Measurements from ENCODE around the gene TRAP1. TPM values are rescaled to one million over a fixed set of nuclear protein-coding genes. Genes with fewer than 3 reads are reported as not detected.
"Not testable (repeated sequence)": the region's sequence is repeated elsewhere in the genome, so short reads cannot be mapped to it uniquely, and the experiment has no call there.

Gene TRAP1
- total RNA-seq, 1 donor from 2014 or later = 111 TPM

DNA sequence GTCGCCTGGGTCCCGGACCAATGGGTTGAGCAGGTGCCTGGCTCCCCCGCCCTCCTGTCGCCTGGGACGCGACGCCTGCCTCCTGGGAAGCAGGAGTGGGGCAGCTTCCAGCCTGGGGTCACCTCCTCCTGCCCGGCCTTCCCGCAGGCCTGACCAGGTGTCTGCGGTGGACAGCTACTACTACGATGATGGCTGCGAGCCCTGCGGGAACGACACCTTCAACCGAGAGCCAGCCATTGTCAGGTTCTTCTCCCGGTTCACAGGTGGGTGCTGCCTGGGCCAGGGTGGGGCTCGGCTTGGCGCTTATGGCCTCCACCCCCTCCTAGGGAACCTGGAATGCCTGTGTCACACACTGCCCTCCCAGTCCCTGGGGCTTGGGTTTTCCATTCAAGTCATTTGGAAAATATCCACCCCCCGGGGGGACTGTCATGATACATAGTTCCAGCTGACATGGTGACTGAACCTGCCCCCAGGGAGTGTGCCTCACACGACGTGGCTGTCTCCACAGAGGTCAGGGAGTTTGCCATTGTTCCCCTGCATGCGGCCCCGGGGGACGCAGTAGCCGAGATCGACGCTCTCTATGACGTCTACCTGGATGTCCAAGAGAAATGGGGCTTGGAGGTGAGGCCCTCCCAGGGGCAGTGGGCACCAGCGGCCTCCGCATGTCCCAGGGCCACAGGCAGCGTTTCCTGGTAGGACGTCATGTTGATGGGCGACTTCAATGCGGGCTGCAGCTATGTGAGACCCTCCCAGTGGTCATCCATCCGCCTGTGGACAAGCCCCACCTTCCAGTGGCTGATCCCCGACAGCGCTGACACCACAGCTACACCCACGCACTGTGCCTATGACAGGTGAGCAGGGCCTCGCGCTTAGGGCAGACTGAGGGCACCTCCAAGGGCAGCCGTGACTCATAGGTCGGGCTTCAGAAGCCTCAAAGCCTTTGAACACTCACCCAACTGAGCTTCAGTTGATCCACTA lies 60.5 kb downstream of the TRAP1 start:
- Histone ChIP-seq H3K36me3 (ENCODE audit: control insufficient read depth, insufficient read depth, low read length) (peaks cover 24% of the 10 kb centered on the region), H3K27me3 (ENCODE audit: control insufficient read depth, insufficient read depth, low read length) (no peaks in the 10 kb centered on the region), H3K4me3 (ENCODE audit: low read depth, low read length) (no peak overlapping the region)
- no peak for TF ChIP-seq CTCF (IDR thresholded peaks at IDR 0.05; ENCODE audit: insufficient read depth, low read length, severe bottlenecking)
- DNase-seq (ENCODE audit: low read depth) (no peak), FAIRE-seq (no peak)

DNA sequence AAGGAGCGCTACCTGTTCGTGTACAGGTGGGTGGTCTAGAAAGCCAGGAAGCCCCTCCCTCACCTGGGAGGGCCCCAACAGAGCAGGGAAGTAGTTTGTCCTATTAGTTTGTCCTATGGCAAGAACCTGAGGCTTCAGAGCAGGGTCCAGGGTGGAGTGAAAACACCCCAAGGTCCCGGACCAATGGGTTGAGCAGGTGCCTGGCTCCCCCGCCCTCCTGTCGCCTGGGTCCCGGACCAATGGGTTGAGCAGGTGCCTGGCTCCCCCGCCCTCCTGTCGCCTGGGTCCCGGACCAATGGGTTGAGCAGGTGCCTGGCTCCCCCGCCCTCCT lies 61.2 kb downstream of the TRAP1 start:
- H3K36me3 ChIP-seq (ENCODE audit: control insufficient read depth, insufficient read depth, low read length) = peaks cover 18% of the 10 kb centered on the region
- H3K4me3 ChIP-seq (ENCODE audit: low read depth, low read length); FAIRE-seq: not testable (repeated sequence)

GRCh38 chr16:3655396-3656159 lies 61.7 kb downstream of the TRAP1 start:
- peaks cover 18% of the 10 kb centered on the region for H3K36me3 ChIP-seq (ENCODE audit: control insufficient read depth, insufficient read depth, low read length)
- DNase-seq (ENCODE audit: low read depth) (no peak), FAIRE-seq (no peak)

More for the DNA sequence above, 61.2 kb downstream of the TRAP1 start:
- not testable (repeated sequence) for H3K27me3 ChIP-seq (ENCODE audit: control insufficient read depth, insufficient read depth, low read length); DNase-seq (ENCODE audit: low read depth)

DNA sequence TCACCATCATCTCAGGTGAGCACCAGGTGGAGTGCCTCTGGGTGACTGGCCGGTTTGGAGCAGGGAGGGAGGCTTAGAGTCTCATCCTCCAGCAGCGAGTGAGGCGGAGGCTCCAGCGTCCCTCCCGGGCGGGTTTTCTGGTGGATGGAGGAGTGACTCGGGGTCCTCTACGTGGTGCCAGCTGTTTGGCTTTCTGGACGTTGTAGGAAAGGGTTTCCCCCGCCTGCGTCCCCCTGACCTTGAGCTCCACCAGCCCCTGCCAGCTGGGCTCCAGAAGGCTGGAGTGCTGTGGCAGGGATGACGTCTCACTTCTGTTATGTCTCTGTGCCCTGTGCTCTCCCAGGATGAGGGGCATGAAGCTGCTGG lies 62.3 kb downstream of the TRAP1 start:
- FAIRE-seq = peak; percentile 43
- DNase-seq (ENCODE audit: low read depth) = no peak
- TF ChIP-seq CTCF (IDR thresholded peaks at IDR 0.05; ENCODE audit: insufficient read depth, low read length, severe bottlenecking) = no peak
- Histone ChIP-seq H3K36me3 (ENCODE audit: control insufficient read depth, insufficient read depth, low read length) (peaks cover 18% of the 10 kb centered on the region), H3K27me3 (ENCODE audit: control insufficient read depth, insufficient read depth, low read length) (no peaks in the 10 kb centered on the region), H3K4me3 (ENCODE audit: low read depth, low read length) (no peak overlapping the region)

More at GRCh38 chr16:3655396-3656159, 61.7 kb downstream of the TRAP1 start:
- H3K4me3 ChIP-seq (ENCODE audit: low read depth, low read length) = no peak overlapping the region
- no peak for TF ChIP-seq CTCF (IDR thresholded peaks at IDR 0.05; ENCODE audit: insufficient read depth, low read length, severe bottlenecking)
- H3K27me3 ChIP-seq (ENCODE audit: control insufficient read depth, insufficient read depth, low read length) = no peaks in the 10 kb centered on the region

GRCh38 chr16:3654249-3654991 lies 62.9 kb downstream of the TRAP1 start, which contains the start of gene DNASE1:
Gene DNASE1 (plus strand): TSS chr16:3654691. CDS start chr16:3655374, 683 bp downstream.
- TF ChIP-seq CTCF (IDR thresholded peaks at IDR 0.05; ENCODE audit: insufficient read depth, low read length, severe bottlenecking) = peak; percentile 89
- H3K4me3 ChIP-seq (ENCODE audit: low read depth, low read length) = no peak within 1 kb of the TSS
- peaks cover 18% of the 10 kb centered on the region for H3K36me3 ChIP-seq (ENCODE audit: control insufficient read depth, insufficient read depth, low read length)
- no peaks in the 10 kb centered on the region for H3K27me3 ChIP-seq (ENCODE audit: control insufficient read depth, insufficient read depth, low read length)
- FAIRE-seq = no peak
- peak; percentile 61 for DNase-seq (ENCODE audit: low read depth)

Measured in bronchial epithelial cell (primary cell).